NCI-H524 treated with DMSO at 0.1 percent for 48 hours (cell line): ENCODE measurements around the gene ST7.
"Not testable (repeated sequence)": the region's sequence is repeated elsewhere in the genome, so short reads cannot be mapped to it uniquely, and the experiment has no call there.

Source experiments
- DNase-seq: peaks from one replicate; lab custom pipeline; 2025; lab: John Stamatoyannopoulos, UW

The ST7 gene

GRCh38 chr7:116950889-116951351, 2.4 kb upstream of the ST7 start:
- DNase-seq: no peak

GRCh38 chr7:116951366-116952292, 1.7 kb upstream of the ST7 start:
- no peak for DNase-seq

GRCh38 chr7:116952635-116953371, 498 bp upstream of the ST7 start:
- DNase-seq: peak; percentile 26

GRCh38 chr7:116953906-116954838, 871 bp downstream of the ST7 start:
- DNase-seq: peak; percentile 22

GRCh38 chr7:116955340-116955739, 2.0 kb downstream of the ST7 start:
- DNase-seq: no peak

GRCh38 chr7:116955801-116956476, 2.6 kb downstream of the ST7 start:
- no peak for DNase-seq

GRCh38 chr7:116956477-116956804, 3.1 kb downstream of the ST7 start:
- peak; percentile 28 for DNase-seq

- DNase-seq: no peak
These were observed 4.6 kb downstream of the ST7 start for GRCh38 chr7:116957874-116958273.

GRCh38 chr7:116961966-116962673, 8.8 kb downstream of the ST7 start:
- not testable (repeated sequence) for DNase-seq

- no peak for DNase-seq
These were observed 9.9 kb downstream of the ST7 start for GRCh38 chr7:116963234-116963633.

- no peak for DNase-seq
These were observed 13.3 kb downstream of the ST7 start for GRCh38 chr7:116966601-116967000.

- no peak for DNase-seq
These were observed 14.1 kb downstream of the ST7 start for GRCh38 chr7:116967254-116967922.

- no peak for DNase-seq
These were observed 14.7 kb downstream of the ST7 start for GRCh38 chr7:116967983-116968382.

GRCh38 chr7:116968631-116969030, 15.3 kb downstream of the ST7 start:
- DNase-seq: no peak

GRCh38 chr7:116969371-116969902, 16.1 kb downstream of the ST7 start:
- no peak for DNase-seq

GRCh38 chr7:116970238-116970910, 17.1 kb downstream of the ST7 start:
- DNase-seq: no peak

- DNase-seq: not testable (repeated sequence)
These were observed 17.9 kb downstream of the ST7 start for GRCh38 chr7:116971153-116971552.

- no peak for DNase-seq
These were observed 18.6 kb downstream of the ST7 start for GRCh38 chr7:116971869-116972268.

GRCh38 chr7:116975024-116975423, 21.7 kb downstream of the ST7 start:
- not testable (repeated sequence) for DNase-seq
